AG20443 (cell line): ENCODE measurements around the gene HMOX2.

Experiments
- DNase-seq: peaks from one replicate; pipeline ENCODE4 v3.0.0; 2012; ENCODE audit warnings: low spot score, mixed read lengths

Gene HMOX2

GRCh38 chr16:4525069-4525468, 48.9 kb downstream of the HMOX2 start:
- no peak for DNase-seq

- DNase-seq = no peak
Observed at GRCh38 chr16:4525634-4526277, 49.6 kb downstream of the HMOX2 start.

- no peak for DNase-seq
Observed at GRCh38 chr16:4529085-4530060, 53.2 kb downstream of the HMOX2 start.

- no peak for DNase-seq
Observed at GRCh38 chr16:4531811-4532210, 55.6 kb downstream of the HMOX2 start.

- DNase-seq = no peak
Observed at GRCh38 chr16:4532238-4532637, 56.0 kb downstream of the HMOX2 start.

GRCh38 chr16:4533490-4533889, 57.3 kb downstream of the HMOX2 start:
- no peak for DNase-seq

GRCh38 chr16:4534151-4534790, 58.1 kb downstream of the HMOX2 start:
- DNase-seq = no peak

- no peak for DNase-seq
Observed at GRCh38 chr16:4535627-4536108, 59.5 kb downstream of the HMOX2 start.

- no peak for DNase-seq
Observed at GRCh38 chr16:4536391-4537106, 60.4 kb downstream of the HMOX2 start.

GRCh38 chr16:4537376-4538343, 61.5 kb downstream of the HMOX2 start:
- peak; percentile 52 for DNase-seq

GRCh38 chr16:4538350-4539235, 62.4 kb downstream of the HMOX2 start, which contains the start of gene CDIP1:
TSS of gene CDIP1 (minus strand) at chr16:4538773. CDS start at chr16:4514130, 24,643 bp downstream.
- peak; percentile 97 for DNase-seq

- DNase-seq = no peak
Observed at GRCh38 chr16:4539716-4540284, 63.6 kb downstream of the HMOX2 start.

GRCh38 chr16:4544473-4544872, 68.3 kb downstream of the HMOX2 start:
- DNase-seq = no peak

GRCh38 chr16:4548124-4548523, 71.9 kb downstream of the HMOX2 start:
- no peak for DNase-seq

- peak; percentile 47 for DNase-seq
Observed at GRCh38 chr16:4550591-4550990, 74.4 kb downstream of the HMOX2 start.

GRCh38 chr16:4552541-4552940, 76.3 kb downstream of the HMOX2 start:
- DNase-seq = no peak

GRCh38 chr16:4556112-4556511, 79.9 kb downstream of the HMOX2 start, which contains the start of gene C16orf96:
TSS of gene C16orf96 (plus strand) at chr16:4556340. CDS start at chr16:4556490, 150 bp downstream.
- peak; percentile 55 for DNase-seq

GRCh38 chr16:4556580-4556979, 80.4 kb downstream of the HMOX2 start:
- no peak for DNase-seq

- DNase-seq = no peak
Observed at GRCh38 chr16:4557973-4558372, 81.8 kb downstream of the HMOX2 start.
